Regular cardiac myocyte (primary cell): ENCODE data around the gene ESRRG. TPM values are rescaled to one million over a fixed set of nuclear protein-coding genes. Genes with fewer than 3 reads are reported as not detected.

Experiments
- total RNA-seq: library from RNA; depleted of rRNA; stranded (reverse); fragments of >200 nt; gene quantifications from 2 replicates; pipeline ENCODE4 v1.2.3, GENCODE V29; 2014

The ESRRG gene
- total RNA-seq, result under 0.01 TPM in 1 of 2 replicates, not detected in the other

DNA sequence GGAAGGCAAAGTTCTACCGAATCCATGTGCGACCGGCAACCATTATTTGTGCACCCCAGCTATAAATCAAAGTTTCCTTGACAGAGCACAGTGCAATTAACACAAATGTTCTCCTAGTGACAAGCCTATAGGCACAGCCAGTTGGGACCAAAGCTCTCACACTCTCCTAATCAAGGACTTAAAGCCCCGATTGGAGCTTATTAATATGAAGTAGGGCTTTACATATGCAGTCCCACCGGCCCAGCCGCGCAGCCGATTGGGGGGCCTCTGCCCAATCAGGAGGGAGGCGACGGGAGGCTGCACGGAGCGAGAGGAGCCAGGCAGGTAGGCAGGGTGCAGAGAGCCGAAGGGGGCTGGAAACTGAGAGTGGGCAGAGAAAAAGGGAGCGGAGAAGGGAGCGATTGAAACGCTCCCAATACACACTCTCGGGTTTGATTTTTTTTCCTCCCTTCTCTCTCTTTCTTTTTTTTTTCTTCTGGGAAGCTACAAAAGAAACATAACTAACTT is at the start of gene ESRRG:
TSS of gene ESRRG (minus strand) at position 156 of the 507 bp plus-strand sequence. CDS start at position 26, 130 bp downstream.

